Measurements from ENCODE around the gene BMERB1.

- TF ChIP-seq, protein P1, sequence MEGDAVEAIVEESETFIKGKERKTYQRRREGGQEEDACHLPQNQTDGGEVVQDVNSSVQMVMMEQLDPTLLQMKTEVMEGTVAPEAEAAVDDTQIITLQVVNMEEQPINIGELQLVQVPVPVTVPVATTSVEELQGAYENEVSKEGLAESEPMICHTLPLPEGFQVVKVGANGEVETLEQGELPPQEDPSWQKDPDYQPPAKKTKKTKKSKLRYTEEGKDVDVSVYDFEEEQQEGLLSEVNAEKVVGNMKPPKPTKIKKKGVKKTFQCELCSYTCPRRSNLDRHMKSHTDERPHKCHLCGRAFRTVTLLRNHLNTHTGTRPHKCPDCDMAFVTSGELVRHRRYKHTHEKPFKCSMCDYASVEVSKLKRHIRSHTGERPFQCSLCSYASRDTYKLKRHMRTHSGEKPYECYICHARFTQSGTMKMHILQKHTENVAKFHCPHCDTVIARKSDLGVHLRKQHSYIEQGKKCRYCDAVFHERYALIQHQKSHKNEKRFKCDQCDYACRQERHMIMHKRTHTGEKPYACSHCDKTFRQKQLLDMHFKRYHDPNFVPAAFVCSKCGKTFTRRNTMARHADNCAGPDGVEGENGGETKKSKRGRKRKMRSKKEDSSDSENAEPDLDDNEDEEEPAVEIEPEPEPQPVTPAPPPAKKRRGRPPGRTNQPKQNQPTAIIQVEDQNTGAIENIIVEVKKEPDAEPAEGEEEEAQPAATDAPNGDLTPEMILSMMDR (conservative IDR thresholded peaks at IDR 0.05; ENCODE audit: low read depth, low read length) = no peak
- TF ChIP-seq EZH2 (IDR thresholded peaks at IDR 0.05; ENCODE audit: low read length, unreplicated experiment) = no peak
Measured at GRCh38 chr16:15477802-15478201, 43.4 kb downstream of the BMERB1 start.
